Ureter (tissue), 1 donor: Measurements from ENCODE around the gene SIX4. TPM values are rescaled to one million over a fixed set of nuclear protein-coding genes. Genes with fewer than 3 reads are reported as not detected.
A peak's percentile ranks its signal among the peaks of the same experiment; 100 is the strongest.

Experiments
- DNase-seq: peaks from one replicate; pipeline ENCODE4 v3.0.0-alpha.2; 2020; ENCODE audit warnings: low spot score
- total RNA-seq: library from RNA; stranded (reverse); gene quantifications from one replicate; pipeline ENCODE4 v1.2.4, GENCODE V29; 2023
- donor health status: DM: yes; HTN: yes; CAD: no.

Gene SIX4
- total RNA-seq, 1 donor from 2014 or later, result 7.3 TPM

- no peak for DNase-seq
Observed at GRCh38 chr14:60722107-60722356, 2.1 kb downstream of the SIX4 start.

- peak; percentile 44 for DNase-seq
Observed at GRCh38 chr14:60721326-60722106, 2.6 kb downstream of the SIX4 start.

GRCh38 chr14:60720962-60721325 lies 3.2 kb downstream of the SIX4 start:
- DNase-seq, result no peak

- DNase-seq, result no peak
Observed at GRCh38 chr14:60720391-60720790, 3.8 kb downstream of the SIX4 start.

- no peak for DNase-seq
Observed at GRCh38 chr14:60713513-60713912, 10.6 kb downstream of the SIX4 start.

- DNase-seq, result no peak
Observed at GRCh38 chr14:60710494-60710893, 13.7 kb downstream of the SIX4 start.

- no peak for DNase-seq
Observed at GRCh38 chr14:60707858-60708257, 16.3 kb downstream of the SIX4 start.

GRCh38 chr14:60705100-60705499 lies 19.1 kb downstream of the SIX4 start:
- DNase-seq, result no peak

- DNase-seq, result no peak
Observed at GRCh38 chr14:60700598-60700997, 23.6 kb downstream of the SIX4 start.

GRCh38 chr14:60695327-60695726 lies 28.8 kb downstream of the SIX4 start:
- no peak for DNase-seq

GRCh38 chr14:60691383-60692113 lies 32.6 kb downstream of the SIX4 start:
- no peak for DNase-seq

GRCh38 chr14:60686865-60687264 lies 37.3 kb downstream of the SIX4 start:
- DNase-seq, result no peak

- DNase-seq, result no peak
Observed at GRCh38 chr14:60684203-60684602, 39.9 kb downstream of the SIX4 start.

- no peak for DNase-seq
Observed at GRCh38 chr14:60681271-60681670, 42.9 kb downstream of the SIX4 start.

GRCh38 chr14:60680511-60680910 lies 43.6 kb downstream of the SIX4 start:
- DNase-seq, result no peak

- no peak for DNase-seq
Observed at GRCh38 chr14:60679566-60680258, 44.4 kb downstream of the SIX4 start.

- DNase-seq, result no peak
Observed at GRCh38 chr14:60677701-60678100, 46.5 kb downstream of the SIX4 start.

GRCh38 chr14:60670989-60671388 lies 53.2 kb downstream of the SIX4 start:
- DNase-seq, result no peak

- DNase-seq, result no peak
Observed at GRCh38 chr14:60668431-60669112, 55.6 kb downstream of the SIX4 start.

- DNase-seq, result no peak
Observed at GRCh38 chr14:60665177-60665550, 59.0 kb downstream of the SIX4 start.

- no peak for DNase-seq
Observed at GRCh38 chr14:60662982-60663381, 61.2 kb downstream of the SIX4 start.

- DNase-seq, result no peak
Observed at GRCh38 chr14:60661721-60662120, 62.4 kb downstream of the SIX4 start.
